GM21723 (cell line): ENCODE measurements around the gene SOWAHA.
A peak's percentile ranks its signal among the peaks of the same experiment; 100 is the strongest.
"Not testable (repeated sequence)": the region's sequence is repeated elsewhere in the genome, so short reads cannot be mapped to it uniquely, and the experiment has no call there.

ENCODE experiments used
- ATAC-seq: cut with Tn5 transposase; IDR thresholded peaks from one replicate; pipeline ENCODE4 v1.9.1; 2021; ENCODE audit warnings: mild to moderate bottlenecking, moderate library complexity; ENCODE audit not compliant: unreplicated experiment

The SOWAHA gene

GRCh38 chr5:132806804-132807162, 6.3 kb upstream of the SOWAHA start:
- not testable (repeated sequence) for ATAC-seq

GRCh38 chr5:132807163-132807838, 5.8 kb upstream of the SOWAHA start:
- no peak for ATAC-seq

- ATAC-seq = no peak
These were observed 4.7 kb upstream of the SOWAHA start for GRCh38 chr5:132808448-132808847.

- no peak for ATAC-seq
These were observed 4.2 kb upstream of the SOWAHA start for GRCh38 chr5:132808866-132809265.

GRCh38 chr5:132810605-132811004, 2.5 kb upstream of the SOWAHA start:
- ATAC-seq = no peak

GRCh38 chr5:132812123-132812765, 858 bp upstream of the SOWAHA start:
- no peak for ATAC-seq

GRCh38 chr5:132813599-132814502, 749 bp downstream of the SOWAHA start:
- ATAC-seq = no peak

- ATAC-seq = no peak
These were observed 1.6 kb downstream of the SOWAHA start for GRCh38 chr5:132814503-132815294.

GRCh38 chr5:132815454-132815853, 2.4 kb downstream of the SOWAHA start:
- no peak for ATAC-seq

GRCh38 chr5:132816083-132816482, 3.0 kb downstream of the SOWAHA start:
- ATAC-seq = no peak

- ATAC-seq = no peak
These were observed 3.5 kb downstream of the SOWAHA start for GRCh38 chr5:132816554-132816953.

GRCh38 chr5:132817011-132817410, 3.9 kb downstream of the SOWAHA start:
- ATAC-seq = no peak

GRCh38 chr5:132819468-132819867, 6.4 kb downstream of the SOWAHA start:
- ATAC-seq = no peak

GRCh38 chr5:132820162-132820754, 7.2 kb downstream of the SOWAHA start:
- peak; percentile 82 for ATAC-seq

- ATAC-seq = no peak
These were observed 8.2 kb downstream of the SOWAHA start for GRCh38 chr5:132821350-132821749.

- ATAC-seq = no peak
These were observed 8.7 kb downstream of the SOWAHA start for GRCh38 chr5:132821791-132822190.

- no peak for ATAC-seq
These were observed 9.8 kb downstream of the SOWAHA start for GRCh38 chr5:132822650-132823480.

GRCh38 chr5:132823481-132824050, 10.5 kb downstream of the SOWAHA start:
- no peak for ATAC-seq

- ATAC-seq = no peak
These were observed 11.3 kb downstream of the SOWAHA start for GRCh38 chr5:132824426-132824825.
